Measurements from ENCODE around the gene SERINC5. TPM values are rescaled to one million over a fixed set of nuclear protein-coding genes. Genes with fewer than 3 reads are reported as not detected.

The SERINC5 gene
- total RNA-seq, 1 experiment from 2014 or later: 52.3 TPM

- Histone ChIP-seq H3K9ac (ENCODE audit: extremely low read depth, insufficient read length, low read length) (no peak overlapping the region), H4K20me1 (ENCODE audit: control insufficient read depth, insufficient read depth, insufficient read length) (no peaks in the 10 kb centered on the region), H3K18ac (ENCODE audit: insufficient read length, low read depth, low read length) (no peak overlapping the region), H2AFZ (ENCODE audit: low read length) (no peak overlapping the region), H3K56ac (ENCODE audit: insufficient read length, low read depth, low read length) (no peak overlapping the region), H2AK5ac (ENCODE audit: insufficient read length, low read length) (no peak overlapping the region), H3K23ac (ENCODE audit: insufficient read length, low read depth, low read length) (no peak overlapping the region), H3K4me1 (ENCODE audit: insufficient read depth, low read length) (no peaks in the 10 kb centered on the region), H3K23me2 (ENCODE audit: insufficient read length, low read depth, low read length, poor library complexity, severe bottlenecking) (no peaks in the 10 kb centered on the region), H2BK120ac (ENCODE audit: low read depth, low read length, poor library complexity, severe bottlenecking) (no peak overlapping the region), H2BK5ac (ENCODE audit: insufficient read length, low read length) (no peak overlapping the region), H2BK12ac (ENCODE audit: insufficient read length, low read depth, low read length) (no peak overlapping the region), H3K79me2 (ENCODE audit: insufficient read depth, low read length) (no peaks in the 10 kb centered on the region), H2BK15ac (ENCODE audit: low read depth, low read length) (no peak overlapping the region), H3T11ph (ENCODE audit: low read length) (no peak overlapping the region), H3K14ac (ENCODE audit: insufficient read depth, low read length) (no peak overlapping the region), H3K4me2 (ENCODE audit: insufficient read depth, insufficient read length, low read length) (no peak overlapping the region), H3K27me3 (ENCODE audit: insufficient read depth, low read length) (no peaks in the 10 kb centered on the region), H4K91ac (ENCODE audit: insufficient read length, low read depth, low read length) (no peak overlapping the region), H4K5ac (ENCODE audit: insufficient read length, low read depth, low read length) (no peak overlapping the region), H3K9me3 (ENCODE audit: control insufficient read depth, low read depth, low read length) (no peaks in the 10 kb centered on the region), H3K79me1 (ENCODE audit: insufficient read depth, low read depth, low read length, poor library complexity, severe bottlenecking) (no peaks in the 10 kb centered on the region), H2BK20ac (ENCODE audit: low read depth, low read length, poor library complexity, severe bottlenecking) (no peak overlapping the region), H3K4ac (ENCODE audit: low read depth, low read length) (no peak overlapping the region), H3K27ac (ENCODE audit: insufficient read length, low read depth, low read length) (no peak overlapping the region), H4K8ac (replicated peaks; ENCODE audit: insufficient read length, low read depth, low read length) (no peak overlapping the region)
- H3K4me1 Mint-ChIP-seq: peaks cover 15 to 17% of the 10 kb centered on the region in 2 experiments
- H3K27me3 Mint-ChIP-seq (ENCODE audit: low read depth): no peaks in the 10 kb centered on the region
- no peak for TF ChIP-seq CTCF (conservative IDR thresholded peaks at IDR 0.05)
- DNase-seq: no peak
- no peak overlapping the region for H3K4me3 Mint-ChIP-seq
- H3K9me3 Mint-ChIP-seq: no peaks in the 10 kb centered on the region
- WGBS (ENCODE audit: extremely low coverage, insufficient read length, low lambda C conversion rate): no CpG with 5 or more reads among the region's 2 CpGs
- H3K36me3 Mint-ChIP-seq (ENCODE audit: insufficient read depth in 1 of 3, low read depth in 3 of 3): peaks cover 0 to 4% (median 2%) of the 10 kb centered on the region in 3 experiments; a peak in 1 of 7 replicates
- H3K27ac Mint-ChIP-seq: no peak overlapping the region
These were observed 188.8 kb downstream of the SERINC5 start for GRCh38 chr5:80067016-80067415.

Measured in H9 (cell line).